HEK293 (cell line): Measurements from ENCODE around the gene SLK.

Experiments used
- CTCF ChIP-seq: fragments of 450-650 bp; formaldehyde crosslinking; IDR thresholded peaks from 2 replicates; pipeline ENCODE4 v1.5.1; 2016; ENCODE audit warnings: missing biosample characterization, missing genetic modification characterization
- GLIS1 ChIP-seq: fragments of 450-650 bp; formaldehyde crosslinking; IDR thresholded peaks from 2 replicates; pipeline ENCODE4 v1.5.1; 2016; ENCODE audit warnings: missing biosample characterization, missing genetic modification characterization
- KLF1 ChIP-seq: fragments of 450-650 bp; formaldehyde crosslinking; IDR thresholded peaks from 2 replicates; pipeline ENCODE4 v1.5.1; 2016; ENCODE audit warnings: missing biosample characterization, missing genetic modification characterization
- ZNF132 ChIP-seq: fragments of 450-650 bp; formaldehyde crosslinking; IDR thresholded peaks from 2 replicates; pipeline ENCODE4 v1.5.1; 2017; ENCODE audit warnings: missing biosample characterization, missing genetic modification characterization, borderline replicate concordance
- ZNF18 ChIP-seq: fragments of 450-650 bp; formaldehyde crosslinking; IDR thresholded peaks from 2 replicates; pipeline ENCODE4 v1.5.1; 2016; ENCODE audit warnings: missing biosample characterization, missing genetic modification characterization
- ZNF830 ChIP-seq: fragments of 450-650 bp; IDR thresholded peaks from 2 replicates; pipeline ENCODE4 v1.5.0; 2018; ENCODE audit warnings: missing biosample characterization, missing genetic modification characterization, low read depth, mild to moderate bottlenecking, moderate library complexity
- TF ChIP-seq, protein P1 (sequence below): fragments of 450-650 bp; formaldehyde crosslinking; IDR thresholded peaks from 2 replicates; pipeline ENCODE4 v1.5.1; 2016; ENCODE audit warnings: missing biosample characterization, missing genetic modification characterization

DNA sequence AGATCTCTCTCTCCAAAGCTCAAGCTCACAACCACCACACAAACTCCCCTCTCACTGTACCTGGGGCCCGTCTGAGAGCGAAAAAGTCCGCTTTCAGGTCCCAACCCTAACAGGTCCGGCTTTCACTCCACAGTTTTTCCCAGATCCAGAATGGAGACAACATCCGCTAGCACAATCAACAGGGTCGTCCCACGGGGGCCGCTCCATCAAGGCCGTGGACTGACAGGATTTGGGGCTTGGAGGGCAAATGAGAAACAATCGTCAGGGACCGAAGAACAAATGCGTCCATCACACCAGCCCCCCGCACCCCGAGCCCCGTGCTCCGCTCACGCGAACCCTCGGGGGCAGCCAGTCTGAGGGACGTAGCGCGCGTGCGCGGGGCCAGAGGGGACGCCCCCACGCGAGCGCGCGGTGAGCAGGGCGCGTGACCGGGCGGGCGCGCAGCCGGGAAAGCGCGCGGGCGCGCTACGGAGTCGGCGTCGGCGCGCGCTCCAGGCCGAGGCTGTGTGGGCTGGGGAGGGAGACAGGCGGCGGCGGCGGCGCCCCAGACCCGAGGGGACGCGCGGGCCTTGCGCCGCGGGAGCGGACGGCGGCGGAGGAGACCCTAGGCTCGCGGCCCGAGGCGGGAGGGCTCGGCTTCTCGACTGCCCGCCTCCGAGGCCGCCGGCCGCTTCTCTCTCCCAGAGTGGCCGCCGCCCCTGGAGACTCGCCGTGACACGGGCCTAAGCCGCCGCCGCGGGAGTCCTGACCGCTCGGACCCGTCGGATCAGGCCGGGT lies at the start of gene SLK:
- no peak for TF ChIP-seq ZNF830 (tag by site-specific recombination)
- TF ChIP-seq CTCF, result no peak
- peak; percentile 39; the same call in 1 of the 2 replicates for TF ChIP-seq GLIS1 (tag by site-specific recombination)
- TF ChIP-seq, protein P1, sequence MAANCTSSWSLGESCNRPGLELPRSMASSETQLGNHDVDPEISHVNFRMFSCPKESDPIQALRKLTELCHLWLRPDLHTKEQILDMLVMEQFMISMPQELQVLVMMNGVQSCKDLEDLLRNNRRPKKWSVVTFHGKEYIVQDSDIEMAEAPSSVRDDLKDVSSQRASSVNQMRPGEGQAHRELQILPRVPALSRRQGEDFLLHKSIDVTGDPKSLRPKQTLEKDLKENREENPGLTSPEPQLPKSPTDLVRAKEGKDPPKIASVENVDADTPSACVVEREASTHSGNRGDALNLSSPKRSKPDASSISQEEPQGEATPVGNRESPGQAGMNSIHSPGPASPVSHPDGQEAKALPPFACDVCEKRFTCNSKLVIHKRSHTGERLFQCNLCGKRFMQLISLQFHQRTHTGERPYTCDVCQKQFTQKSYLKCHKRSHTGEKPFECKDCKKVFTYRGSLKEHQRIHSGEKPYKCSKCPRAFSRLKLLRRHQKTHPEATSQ (tag by site-specific recombination), result no peak; the same call in 1 of the 2 replicates
- no peak for TF ChIP-seq ZNF18 (tag by site-specific recombination)
- no peak for TF ChIP-seq ZNF132 (tag by site-specific recombination)
- no peak; the same call in 1 of the 2 replicates for TF ChIP-seq KLF1 (tag by site-specific recombination)
